GM18951 (cell line): ENCODE measurements around the gene SUV39H2.
"Not testable (repeated sequence)": the region's sequence is repeated elsewhere in the genome, so short reads cannot be mapped to it uniquely, and the experiment has no call there.

Experiments
- POLR2A ChIP-seq: IDR thresholded peaks from 4 replicates; pipeline ENCODE4 v1.6.1; 2011; ENCODE audit warnings: mild to moderate bottlenecking; ENCODE audit not compliant: insufficient read length, insufficient read depth; ENCODE audit errors: extremely low read depth
- in situ Hi-C: fragments of 300-500 bp; cut with MboI; formaldehyde crosslinking; loops from one replicate; pipeline ENCODE4 v1.12.0; 2022; ENCODE audit warnings: low sequenced_read_pairs, mixed read lengths, inconsistent platforms; ENCODE audit not compliant: unreplicated experiment

Gene SUV39H2

GRCh38 chr10:14855453-14855852 is 23.2 kb upstream of the SUV39H2 start:
- TF ChIP-seq POLR2A, result no peak

GRCh38 chr10:14858338-14858960 is 20.2 kb upstream of the SUV39H2 start:
- TF ChIP-seq POLR2A, result no peak
- in situ Hi-C loops, result no loop called here

More at GRCh38 chr10:14855453-14855852, 23.2 kb upstream of the SUV39H2 start:
- in situ Hi-C loops, result no loop called here

GRCh38 chr10:14859043-14859442 is 19.6 kb upstream of the SUV39H2 start:
- in situ Hi-C loops, result no loop called here
- no peak for TF ChIP-seq POLR2A

- in situ Hi-C loops, result no loop called here
- TF ChIP-seq POLR2A, result no peak
Observed at GRCh38 chr10:14859775-14860174, 18.9 kb upstream of the SUV39H2 start.

GRCh38 chr10:14860791-14861190 is 17.9 kb upstream of the SUV39H2 start:
- in situ Hi-C loops, result no loop called here
- no peak for TF ChIP-seq POLR2A

- in situ Hi-C loops, result not testable (repeated sequence)
Observed at GRCh38 chr10:14864466-14864865, 14.2 kb upstream of the SUV39H2 start.

- in situ Hi-C loops, result not testable (repeated sequence)
Observed at GRCh38 chr10:14864871-14865270, 13.8 kb upstream of the SUV39H2 start.

GRCh38 chr10:14873090-14873760 is 5.4 kb upstream of the SUV39H2 start:
- TF ChIP-seq POLR2A, result no peak

GRCh38 chr10:14875941-14876340 is 2.7 kb upstream of the SUV39H2 start:
- TF ChIP-seq POLR2A, result no peak
- in situ Hi-C loops, result no loop called here

More at GRCh38 chr10:14873090-14873760, 5.4 kb upstream of the SUV39H2 start:
- in situ Hi-C loops, result no loop called here

GRCh38 chr10:14876764-14877163 is 1.9 kb upstream of the SUV39H2 start:
- no peak for TF ChIP-seq POLR2A
- in situ Hi-C loops, result no loop called here

GRCh38 chr10:14879124-14879927 is 660 bp downstream of the SUV39H2 start:
- no peak for TF ChIP-seq POLR2A
- in situ Hi-C loops, result no loop called here

- no peak for TF ChIP-seq POLR2A
- in situ Hi-C loops, result no loop called here
Observed at GRCh38 chr10:14879928-14880193, 1.2 kb downstream of the SUV39H2 start.

GRCh38 chr10:14880229-14880628 is 1.6 kb downstream of the SUV39H2 start:
- TF ChIP-seq POLR2A, result no peak
- in situ Hi-C loops, result no loop called here

GRCh38 chr10:14884082-14884481 is 5.4 kb downstream of the SUV39H2 start:
- no peak for TF ChIP-seq POLR2A
- in situ Hi-C loops, result no loop called here
